ENCODE data around the gene FHIP1A. TPM values are rescaled to one million over a fixed set of nuclear protein-coding genes. Genes with fewer than 3 reads are reported as not detected.

Gene FHIP1A
- total and polyA plus RNA-seq, 2 of the 13 experiments (the other 11 are each of a cell fraction or from before 2014, with no cell fraction given): 4.1 to 6.2 TPM

- POLR2A ChIA-PET: no interaction called here
- H3K4me2 ChIP-seq (ENCODE audit: low read depth, low read length): no peak overlapping the region
- peaks cover 26% of the 10 kb centered on the region for H3K4me1 ChIP-seq (ENCODE audit: insufficient read depth, low read length)
- 97% methylated on average over 1 of the region's 1 CpG for WGBS (ENCODE audit: low lambda C conversion rate)
- no peak overlapping the region for H3K27ac ChIP-seq (ENCODE audit: extremely low read length, insufficient read depth, low read length)
- CTCF ChIA-PET (ENCODE audit: low intra/inter-chr PET ratio, low total read pairs): no interaction called here
- no peak for DNase-seq (ENCODE audit: low spot score)
- no peaks in the 10 kb centered on the region for H3K9me3 ChIP-seq (ENCODE audit: low read length)
- in situ Hi-C loops (cut with HindIII; ENCODE audit: extremely low pct_ligation_motif_present, low pct_unique_long_range_greater_than_20kb): no loop called here
- H3K9ac ChIP-seq (ENCODE audit: insufficient read depth, low read depth, low read length): no peak overlapping the region
- H3K4me3 ChIP-seq (replicated peaks in 1 of 3; ENCODE audit: insufficient read depth in 1 of 3, low read depth in 2 of 3, low read length in 3 of 3): no peak overlapping the region
- intact Hi-C loops (cut with micrococcal nuclease; ENCODE audit: unreplicated experiment): no loop called here
- H3K79me2 ChIP-seq (ENCODE audit: insufficient read depth, low read length): peaks cover under 1% of the 10 kb centered on the region
- BruUV-seq (replicated peaks): no TSS peak
- no peaks in the 10 kb centered on the region for H3K27me3 ChIP-seq (ENCODE audit: control insufficient read depth in 1 of 2, insufficient read depth in 2 of 2, low read length in 2 of 2)
- no peaks in the 10 kb centered on the region for H3K36me3 ChIP-seq (replicated peaks in 1 of 2; ENCODE audit: control insufficient read depth in 1 of 2, insufficient read depth in 2 of 2, low read length in 2 of 2)
- no peak for FAIRE-seq
- peak; percentile 24; the same call in 1 of the 3 replicates for ATAC-seq
- no peaks in the 10 kb centered on the region for H4K20me1 ChIP-seq (ENCODE audit: insufficient read depth, low read length)
- H2AFZ ChIP-seq (ENCODE audit: low read length): no peak overlapping the region
- TF ChIP-seq TRAFD1 (CRISPR knock-in tag; IDR thresholded peaks at IDR 0.05; ENCODE audit: borderline replicate concordance): no peak
- no peak for TF ChIP-seq HCFC1 (IDR thresholded peaks at IDR 0.05; ENCODE audit: low read depth, low read length)
- no peak for TF ChIP-seq ZNF513 (CRISPR knock-in tag; conservative IDR thresholded peaks at IDR 0.05)
- no peak for TF ChIP-seq CBX5 (CRISPR knock-in tag; IDR thresholded peaks at IDR 0.05; ENCODE audit: borderline replicate concordance)
- no peak for TF ChIP-seq ZNF704 (CRISPR knock-in tag; IDR thresholded peaks at IDR 0.05; ENCODE audit: borderline replicate concordance)
- no peak for TF ChIP-seq ZNF33B (CRISPR knock-in tag; IDR thresholded peaks at IDR 0.05)
- no peak for TF ChIP-seq BRCA1 (CRISPR knock-in tag; IDR thresholded peaks at IDR 0.05)
- no peak for TF ChIP-seq RBAK (CRISPR knock-in tag; IDR thresholded peaks at IDR 0.05)
- no peak for TF ChIP-seq PCBP1 (IDR thresholded peaks at IDR 0.05; ENCODE audit: borderline replicate concordance, low read depth, low read length)
- TF ChIP-seq ZNF24 (IDR thresholded peaks at IDR 0.05): no peak
- TF ChIP-seq ZFYVE20 (CRISPR knock-in tag; IDR thresholded peaks at IDR 0.05; ENCODE audit: borderline replicate concordance, low read depth): no peak
- TF ChIP-seq MAFF (IDR thresholded peaks at IDR 0.05; ENCODE audit: low read depth, low read length): no peak
- TF ChIP-seq HMGXB4 (CRISPR knock-in tag; IDR thresholded peaks at IDR 0.05; ENCODE audit: borderline replicate concordance in 1 of 2, low read depth in 1 of 2): no peak
These were observed 9.9 kb downstream of the FHIP1A start for GRCh38 chr4:151418856-151419255.

All from HepG2 (cell line).